OCI-LY1 (cell line): ENCODE results near the gene MRPL38.

ENCODE experiments used
- H2AFZ ChIP-seq: fragments of 200-600 bp; sonication (generic), shearing (Covaris generic); 2 replicates; pipeline ENCODE4 v1.6.0; 2014; ENCODE audit warnings: antibody characterized with exemption, mild to moderate bottlenecking, low read length
- H3F3A ChIP-seq: fragments of 200-600 bp; sonication (generic), shearing (Covaris generic); 2 replicates; pipeline ENCODE4 v1.6.0; 2014; ENCODE audit warnings: mild to moderate bottlenecking, antibody characterized with exemption, low read length, moderate library complexity; ENCODE audit not compliant: insufficient read depth
- H3K27ac ChIP-seq: fragments of 200-600 bp; sonication (generic); 2 replicates; pipeline ENCODE4 v1.5.1; 2014; ENCODE audit warnings: low read length, mixed run types, mild to moderate bottlenecking, low read depth; ENCODE audit not compliant: poor library complexity, severe bottlenecking
- H3K27me3 ChIP-seq: fragments of 200-600 bp; sonication (generic); 2 replicates; pipeline ENCODE4 v1.6.0; 2014; ENCODE audit warnings: antibody characterized with exemption, mild to moderate bottlenecking, low read length, moderate library complexity; ENCODE audit not compliant: insufficient read depth
- H3K36me3 ChIP-seq: fragments of 200-600 bp; sonication (generic); 2 replicates; pipeline ENCODE4 v1.6.1; 2014; ENCODE audit warnings: mild to moderate bottlenecking, antibody characterized with exemption, low read length, moderate library complexity, mixed read lengths; ENCODE audit not compliant: insufficient read depth
- H3K4me1 ChIP-seq: fragments of 200-600 bp; sonication (generic); 2 replicates; pipeline ENCODE4 v1.5.1; 2014; ENCODE audit warnings: mild to moderate bottlenecking, low read length, moderate library complexity; ENCODE audit not compliant: insufficient read depth, severe bottlenecking
- H3K4me2 ChIP-seq: fragments of 200-600 bp; sonication (generic), shearing (Covaris generic); 2 replicates; pipeline ENCODE4 v1.6.1; 2014; ENCODE audit warnings: low read length
- H3K4me3 ChIP-seq: fragments of 200-600 bp; sonication (generic); 2 replicates; pipeline ENCODE4 v1.5.1; 2014; ENCODE audit warnings: low read length, low read depth, mild to moderate bottlenecking, mixed read lengths; ENCODE audit not compliant: poor library complexity, severe bottlenecking
- H3K79me2 ChIP-seq: fragments of 200-600 bp; shearing (Covaris generic); 2 replicates; pipeline ENCODE4 v1.6.1; 2016; ENCODE audit warnings: mixed run types, low read length, mixed read lengths; ENCODE audit not compliant: insufficient read depth
- H3K9ac ChIP-seq: fragments of 200-600 bp; sonication (generic), shearing (Covaris generic); 2 replicates; pipeline ENCODE4 v1.6.1; 2014; ENCODE audit warnings: mild to moderate bottlenecking, low read length, mixed read lengths
- H3K9me2 ChIP-seq: fragments of 200-600 bp; sonication (generic), shearing (Covaris generic); 2 replicates; pipeline ENCODE4 v1.6.1; 2014; ENCODE audit warnings: low read depth, mild to moderate bottlenecking, low read length, mixed read lengths
- H3K9me3 ChIP-seq: fragments of 200-600 bp; shearing (Covaris generic); 2 replicates; pipeline ENCODE4 v1.6.1; 2014; ENCODE audit warnings: low read length, mixed read lengths
- H4K20me1 ChIP-seq: fragments of 200-600 bp; sonication (generic), shearing (Covaris generic); 2 replicates; pipeline ENCODE4 v1.6.0; 2016; ENCODE audit warnings: mild to moderate bottlenecking, low read length; ENCODE audit not compliant: insufficient read depth
- EZH2 ChIP-seq: fragments of 200-600 bp; sonication (generic), shearing (Covaris generic); IDR thresholded peaks from 2 replicates; pipeline ENCODE4 v1.8.0; 2017; ENCODE audit warnings: borderline replicate concordance, mixed run types, mild to moderate bottlenecking, antibody characterized with exemption, low read length, moderate library complexity, mixed read lengths
- TF ChIP-seq, protein P1 (sequence below): fragments of 200-600 bp; sonication (generic), shearing (Covaris generic); IDR thresholded peaks from 2 replicates; pipeline ENCODE4 v1.5.1; 2017; ENCODE audit warnings: mild to moderate bottlenecking, antibody characterized with exemption, low read length, moderate library complexity, mixed read lengths

Gene MRPL38

GRCh38 chr17:75927286-75927922, 22.7 kb upstream of the MRPL38 start:
- Histone ChIP-seq H2AFZ (no peak overlapping the region), H4K20me1 (no peaks in the 10 kb centered on the region), H3K27me3 (no peaks in the 10 kb centered on the region), H3K4me1 (no peaks in the 10 kb centered on the region), H3K4me2 (no peak overlapping the region), H3K36me3 (peaks cover 40% of the 10 kb centered on the region; the same call in 1 of the 2 replicates), H3F3A (no peaks in the 10 kb centered on the region; the same call in 1 of the 2 replicates), H3K9me3 (no peaks in the 10 kb centered on the region), H3K79me2 (no peaks in the 10 kb centered on the region), H3K9me2 (no peaks in the 10 kb centered on the region), H3K27ac (no peak overlapping the region), H3K4me3 (no peak overlapping the region), H3K9ac (no peak overlapping the region)
- TF ChIP-seq, protein P1, sequence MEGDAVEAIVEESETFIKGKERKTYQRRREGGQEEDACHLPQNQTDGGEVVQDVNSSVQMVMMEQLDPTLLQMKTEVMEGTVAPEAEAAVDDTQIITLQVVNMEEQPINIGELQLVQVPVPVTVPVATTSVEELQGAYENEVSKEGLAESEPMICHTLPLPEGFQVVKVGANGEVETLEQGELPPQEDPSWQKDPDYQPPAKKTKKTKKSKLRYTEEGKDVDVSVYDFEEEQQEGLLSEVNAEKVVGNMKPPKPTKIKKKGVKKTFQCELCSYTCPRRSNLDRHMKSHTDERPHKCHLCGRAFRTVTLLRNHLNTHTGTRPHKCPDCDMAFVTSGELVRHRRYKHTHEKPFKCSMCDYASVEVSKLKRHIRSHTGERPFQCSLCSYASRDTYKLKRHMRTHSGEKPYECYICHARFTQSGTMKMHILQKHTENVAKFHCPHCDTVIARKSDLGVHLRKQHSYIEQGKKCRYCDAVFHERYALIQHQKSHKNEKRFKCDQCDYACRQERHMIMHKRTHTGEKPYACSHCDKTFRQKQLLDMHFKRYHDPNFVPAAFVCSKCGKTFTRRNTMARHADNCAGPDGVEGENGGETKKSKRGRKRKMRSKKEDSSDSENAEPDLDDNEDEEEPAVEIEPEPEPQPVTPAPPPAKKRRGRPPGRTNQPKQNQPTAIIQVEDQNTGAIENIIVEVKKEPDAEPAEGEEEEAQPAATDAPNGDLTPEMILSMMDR = peak; percentile 52
- TF ChIP-seq EZH2 = no peak

DNA sequence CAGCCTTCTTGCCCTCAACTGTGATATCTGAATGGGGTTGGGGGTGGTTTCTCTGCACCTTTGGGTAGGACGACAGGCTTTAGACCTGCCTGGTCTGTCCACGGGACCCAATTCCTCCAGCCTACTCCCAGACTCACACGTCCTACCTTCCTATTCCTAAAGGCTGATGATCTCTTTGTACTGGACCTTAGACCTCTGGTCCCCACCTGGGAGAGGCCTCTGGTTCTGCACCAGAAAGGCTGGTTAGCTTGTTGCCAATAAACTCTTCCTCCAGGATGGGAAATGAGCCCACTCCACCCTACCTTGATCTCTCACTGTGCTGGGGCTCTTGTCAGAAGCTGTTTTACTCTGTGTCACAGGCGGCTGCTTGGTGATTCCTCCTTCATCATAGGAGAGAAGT, 21.8 kb upstream of the MRPL38 start:
- Histone ChIP-seq H3K27ac (no peak overlapping the region), H3K9me3 (no peaks in the 10 kb centered on the region), H3K9ac (no peak overlapping the region), H3F3A (no peaks in the 10 kb centered on the region; the same call in 1 of the 2 replicates), H3K36me3 (peaks cover 42% of the 10 kb centered on the region; the same call in 1 of the 2 replicates), H3K4me1 (no peaks in the 10 kb centered on the region), H4K20me1 (no peaks in the 10 kb centered on the region), H3K79me2 (no peaks in the 10 kb centered on the region), H2AFZ (no peak overlapping the region), H3K4me2 (no peak overlapping the region), H3K27me3 (no peaks in the 10 kb centered on the region), H3K4me3 (no peak overlapping the region), H3K9me2 (no peaks in the 10 kb centered on the region)
- TF ChIP-seq EZH2 = no peak
- TF ChIP-seq, protein P1 = no peak

DNA sequence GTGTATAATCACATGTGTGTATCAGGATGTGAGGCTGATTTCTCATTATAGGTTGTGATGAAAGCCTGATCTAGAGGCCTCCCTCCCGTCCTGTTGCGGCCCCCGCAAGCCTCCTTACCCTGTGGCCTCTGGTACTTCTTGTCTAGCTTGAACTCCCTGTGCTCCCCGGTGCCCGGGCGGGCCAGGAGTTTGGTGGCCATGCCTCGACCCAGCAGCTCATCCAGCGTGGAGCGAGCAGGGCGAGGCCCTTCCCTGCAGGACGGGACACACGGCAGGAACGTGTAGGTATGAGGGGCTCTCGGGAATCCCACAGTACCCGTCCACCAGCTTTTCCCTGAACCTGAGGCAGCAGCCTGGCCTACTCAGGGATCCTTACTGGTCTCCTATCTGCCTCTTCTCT, 21.2 kb upstream of the MRPL38 start:
- H3K9me3 ChIP-seq = no peaks in the 10 kb centered on the region
- H3K4me1 ChIP-seq = no peaks in the 10 kb centered on the region
- H3F3A ChIP-seq = no peaks in the 10 kb centered on the region; the same call in 1 of the 2 replicates
- no peaks in the 10 kb centered on the region for H3K27me3 ChIP-seq
- H3K4me3 ChIP-seq = no peak overlapping the region
- no peak overlapping the region for H3K9ac ChIP-seq
- no peaks in the 10 kb centered on the region for H3K79me2 ChIP-seq
- no peak for TF ChIP-seq EZH2
- TF ChIP-seq, protein P1 = no peak
- H3K36me3 ChIP-seq = peaks cover 42% of the 10 kb centered on the region; the same call in 1 of the 2 replicates
- H4K20me1 ChIP-seq = no peaks in the 10 kb centered on the region
- H3K27ac ChIP-seq = no peak overlapping the region
- H3K9me2 ChIP-seq = no peaks in the 10 kb centered on the region
- no peak overlapping the region for H3K4me2 ChIP-seq
- H2AFZ ChIP-seq = no peak overlapping the region
